ENCODE data around the gene TBXAS1. TPM values are rescaled to one million over a fixed set of nuclear protein-coding genes. Genes with fewer than 3 reads are reported as not detected.

The TBXAS1 gene
- total and polyA plus RNA-seq, 2 experiments from 2014 or later = 1.3 TPM; not detected in 1

- Histone ChIP-seq H4K20me1 (replicated peaks; ENCODE audit: insufficient read depth) (no peaks in the 10 kb centered on the region), H3F3A (replicated peaks; ENCODE audit: low read depth) (no peaks in the 10 kb centered on the region), H3K4me1 (ENCODE audit: insufficient read depth) (no peaks in the 10 kb centered on the region), H3K36me3 (ENCODE audit: insufficient read depth) (no peaks in the 10 kb centered on the region), H3K9me2 (ENCODE audit: insufficient read depth) (no peaks in the 10 kb centered on the region), H3K27me3 (ENCODE audit: insufficient read depth) (no peaks in the 10 kb centered on the region), H3K4me3 (no peak overlapping the region), H3K4me2 (no peak overlapping the region), H3K27ac (ENCODE audit: low read depth) (no peak overlapping the region), H2AFZ (no peak overlapping the region), H3K79me2 (replicated peaks; ENCODE audit: insufficient read depth) (no peaks in the 10 kb centered on the region)
- no peak overlapping the region for H3K4me3 Mint-ChIP-seq
- ATAC-seq (no peak), DNase-seq (ENCODE audit: low spot score) (no peak)
- H3K27ac Mint-ChIP-seq = no peak overlapping the region
- no peaks in the 10 kb centered on the region for H3K36me3 Mint-ChIP-seq (ENCODE audit: low read depth)
- H3K27me3 Mint-ChIP-seq (ENCODE audit: insufficient read depth, low read depth, poor library complexity) = peaks cover 6% of the 10 kb centered on the region
- TF ChIP-seq EZH2 (IDR thresholded peaks at IDR 0.05; ENCODE audit: low read depth, unreplicated experiment) = no peak
- TF ChIP-seq ZNF331 (CRISPR knock-in tag; IDR thresholded peaks at IDR 0.05; ENCODE audit: low read depth) = no peak
- TF ChIP-seq ETS1 (IDR thresholded peaks at IDR 0.05) = no peak
- no peak for TF ChIP-seq ZNF114 (CRISPR knock-in tag; IDR thresholded peaks at IDR 0.05)
- no peak for TF ChIP-seq REST (IDR thresholded peaks at IDR 0.05; ENCODE audit: unreplicated experiment)
- TF ChIP-seq EZH2phosphoT487 (IDR thresholded peaks at IDR 0.05; ENCODE audit: unreplicated experiment) = no peak
- TF ChIP-seq CTCF (conservative IDR thresholded peaks at IDR 0.05; ENCODE audit: low read depth in 2 of 2) = no peak
- TF ChIP-seq NANOG (IDR thresholded peaks at IDR 0.05; ENCODE audit: borderline replicate concordance) = no peak
- no peak for TF ChIP-seq POLR2AphosphoS5 (IDR thresholded peaks at IDR 0.05; ENCODE audit: low read depth)
- no peak for TF ChIP-seq STAT1 (IDR thresholded peaks at IDR 0.05; ENCODE audit: unreplicated experiment)
- no peak for TF ChIP-seq JUNB (IDR thresholded peaks at IDR 0.05; ENCODE audit: unreplicated experiment)
- no peak for TF ChIP-seq ZNF462 (CRISPR knock-in tag; IDR thresholded peaks at IDR 0.05)
- no peak for TF ChIP-seq CREB1 (CRISPR knock-in tag; IDR thresholded peaks at IDR 0.05; ENCODE audit: low read depth)
- H3K4me1 Mint-ChIP-seq = peaks cover 9% of the 10 kb centered on the region
- H3K9me3 Mint-ChIP-seq = no peaks in the 10 kb centered on the region
Observed at GRCh38 chr7:139992353-139993044, 163.4 kb downstream of the TBXAS1 start.
